NCI-H128 (cell line): ENCODE data around the gene BCAT1.
"Not testable (repeated sequence)": the region's sequence is repeated elsewhere in the genome, so short reads cannot be mapped to it uniquely, and the experiment has no call there.

Source experiments
- DNase-seq: peaks from one replicate; lab custom pipeline; 2025; ENCODE audit not compliant: unreplicated experiment; lab: John Stamatoyannopoulos, UW

The BCAT1 gene

GRCh38 chr12:24820872-24821271, 128.0 kb downstream of the BCAT1 start:
- DNase-seq, result no peak

- DNase-seq, result no peak
Observed at GRCh38 chr12:24818351-24818750, 130.6 kb downstream of the BCAT1 start.

- no peak for DNase-seq
Observed at GRCh38 chr12:24815114-24815423, 133.8 kb downstream of the BCAT1 start.

GRCh38 chr12:24814379-24815113, 134.4 kb downstream of the BCAT1 start:
- DNase-seq, result no peak

- no peak for DNase-seq
Observed at GRCh38 chr12:24810378-24810777, 138.5 kb downstream of the BCAT1 start.

GRCh38 chr12:24809306-24809705, 139.6 kb downstream of the BCAT1 start:
- DNase-seq, result not testable (repeated sequence)

GRCh38 chr12:24808651-24809050, 140.2 kb downstream of the BCAT1 start:
- no peak for DNase-seq

GRCh38 chr12:24806386-24806785, 142.5 kb downstream of the BCAT1 start:
- no peak for DNase-seq

GRCh38 chr12:24803430-24804245, 145.3 kb downstream of the BCAT1 start:
- DNase-seq, result no peak

GRCh38 chr12:24798335-24798734, 150.6 kb downstream of the BCAT1 start:
- DNase-seq, result no peak

GRCh38 chr12:24797901-24798300, 151.0 kb downstream of the BCAT1 start:
- no peak for DNase-seq

- no peak for DNase-seq
Observed at GRCh38 chr12:24796876-24797275, 152.0 kb downstream of the BCAT1 start.

GRCh38 chr12:24795699-24796347, 153.1 kb downstream of the BCAT1 start:
- no peak for DNase-seq

GRCh38 chr12:24791622-24792021, 157.3 kb downstream of the BCAT1 start:
- DNase-seq, result no peak

GRCh38 chr12:24788886-24789285, 160.0 kb downstream of the BCAT1 start:
- no peak for DNase-seq

GRCh38 chr12:24780697-24781368, 168.1 kb downstream of the BCAT1 start:
- DNase-seq, result no peak

GRCh38 chr12:24778486-24779304, 170.2 kb downstream of the BCAT1 start:
- DNase-seq, result no peak

- no peak for DNase-seq
Observed at GRCh38 chr12:24777359-24777758, 171.5 kb downstream of the BCAT1 start.

- DNase-seq, result no peak
Observed at GRCh38 chr12:24776861-24777260, 172.0 kb downstream of the BCAT1 start.

- DNase-seq, result no peak
Observed at GRCh38 chr12:24775073-24775472, 173.8 kb downstream of the BCAT1 start.

GRCh38 chr12:24773996-24774395, 174.9 kb downstream of the BCAT1 start:
- no peak for DNase-seq
